Right ventricle myocardium superior (tissue), 1 donor: ENCODE data around the gene CD274. TPM values are rescaled to one million over a fixed set of nuclear protein-coding genes. Genes with fewer than 3 reads are reported as not detected.
"Not testable (repeated sequence)": the region's sequence is repeated elsewhere in the genome, so short reads cannot be mapped to it uniquely, and the experiment has no call there.

Experiments used
- ATAC-seq: fragments of 200-7000 bp; cut with Tn5 transposase; one replicate; pipeline ENCODE4 v1.9.1; 2020; ENCODE audit warnings: mild to moderate bottlenecking; ENCODE audit not compliant: poor library complexity
- DNase-seq: peaks from one replicate; pipeline ENCODE4 v3.0.0-alpha.2; 2020
- intact Hi-C: fragments of 100-400 bp; cut with DNase I; formaldehyde crosslinking; loops from one replicate; pipeline ENCODE4 v1.11.2; 2022
- long read RNA-seq: library from polyadenylated mRNA; unstranded; transcript quantifications from one replicate; pipeline ENCODE4 v2.0.0, GENCODE V29; 2021
- total RNA-seq: library from RNA; stranded (reverse); fragmentation: NEBNext Ultra II Directional; extraction: Animal tissue kit (Norgen Biotek cat#: 25700); gene quantifications from one replicate; pipeline ENCODE4 v1.2.1, GENCODE V29; 2021
- donor health status: DM: no; HTN: yes; CAD: no; lungs with severe emphysema.

The CD274 gene
- 9.0 TPM for total RNA-seq
- long read RNA-seq, transcript CD274-202 (7 exons, 3,644 nt): major isoform, 11 of 14 reads
- long read RNA-seq, partial matches to known transcripts: 1 of 14 reads
- long read RNA-seq, other reads (novel, unspliced or antisense): 2 of 14 reads

- DNase-seq (peak; percentile 94), ATAC-seq (peak; percentile 99)
- intact Hi-C loops: loop anchor here (2.0 to 5.0 kb wide), 2 partner anchors 62 to 140 kb away; partner anchors contain the start of gene PDCD1LG2
Measured at GRCh38 chr9:5450359-5451091, at the start of gene CD274. TSS of gene CD274 (plus strand) at chr9:5450542. CDS start at chr9:5456114, 5,572 bp downstream.

GRCh38 chr9:5402217-5402616 is 48.1 kb upstream of the CD274 start:
- ATAC-seq (no peak), DNase-seq (no peak)
- intact Hi-C loops: no loop called here

DNA sequence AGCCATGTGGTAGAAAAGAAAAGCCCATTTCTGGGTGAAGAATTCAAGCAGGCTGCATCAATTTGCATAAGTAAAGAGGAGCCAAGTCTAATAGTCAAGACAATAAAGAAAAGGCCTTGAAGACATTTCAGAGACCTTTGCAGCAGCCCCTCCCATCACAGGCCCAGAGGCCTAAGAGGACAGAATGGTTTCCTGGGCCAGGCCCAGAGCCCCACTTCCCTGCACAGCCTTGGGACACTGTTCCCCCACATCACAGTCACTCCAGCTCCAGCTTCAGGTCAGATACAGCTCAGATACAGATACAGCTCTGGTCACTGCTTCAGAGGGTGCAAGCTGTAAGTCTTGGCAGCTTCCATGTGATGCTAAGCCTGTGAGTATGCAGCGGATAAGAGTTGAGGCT is 41.7 kb upstream of the CD274 start:
- intact Hi-C loops: no loop called here
- DNase-seq: no peak
- ATAC-seq: no peak

DNA sequence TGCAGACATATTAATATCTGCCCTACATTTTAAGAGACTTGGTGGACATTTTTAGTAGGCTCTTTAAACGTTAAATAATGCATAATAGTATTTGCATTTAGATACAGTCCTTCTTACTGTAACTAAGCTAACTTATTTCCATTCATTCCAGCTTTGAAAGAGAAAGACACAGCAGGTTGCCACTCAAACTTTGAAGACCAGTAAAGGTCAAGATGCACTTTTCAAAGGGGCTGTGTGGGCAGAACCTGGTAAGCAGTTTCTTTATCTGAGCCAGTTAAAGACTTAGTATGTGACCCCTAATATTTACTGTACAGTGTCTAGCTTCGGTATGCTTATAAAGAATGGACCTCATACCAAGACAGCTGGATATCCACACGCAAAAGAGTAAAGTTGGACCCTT is 33.4 kb upstream of the CD274 start:
- no peak for ATAC-seq
- DNase-seq: no peak
- intact Hi-C loops: no loop called here

- no peak for DNase-seq
- intact Hi-C loops: no loop called here
- no peak for ATAC-seq
Measured at GRCh38 chr9:5418481-5418880, 31.9 kb upstream of the CD274 start.

- intact Hi-C loops: no loop called here
- DNase-seq: no peak
- no peak for ATAC-seq
Measured at GRCh38 chr9:5419987-5420386, 30.4 kb upstream of the CD274 start.

DNA sequence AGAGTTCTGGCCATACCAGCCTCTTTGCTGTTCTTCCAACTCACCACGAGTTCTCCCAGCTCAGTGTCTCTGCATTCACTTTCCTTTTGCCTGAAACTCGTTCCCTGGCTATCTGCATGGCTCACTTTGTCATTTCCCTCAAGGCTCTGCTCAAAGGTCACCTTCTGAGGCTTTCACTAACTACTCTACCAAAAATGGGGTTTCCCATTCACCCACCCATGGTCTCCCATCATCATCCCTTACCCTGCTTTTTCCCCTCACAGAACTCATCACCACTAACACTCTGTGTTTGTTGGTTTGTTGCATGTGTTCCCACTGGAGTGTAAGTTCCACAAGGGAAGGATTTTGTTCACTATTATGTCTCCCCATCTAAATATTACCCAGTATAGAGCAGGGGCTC is 29.2 kb upstream of the CD274 start:
- intact Hi-C loops: no loop called here
- DNase-seq: no peak
- no peak for ATAC-seq

GRCh38 chr9:5422276-5422675 is 28.1 kb upstream of the CD274 start:
- DNase-seq (no peak), ATAC-seq (no peak)
- intact Hi-C loops: no loop called here

- intact Hi-C loops: no loop called here
- ATAC-seq (no peak), DNase-seq (no peak)
Measured at GRCh38 chr9:5425006-5425628, 25.2 kb upstream of the CD274 start.

GRCh38 chr9:5427005-5427404 is 23.3 kb upstream of the CD274 start:
- DNase-seq (no peak), ATAC-seq (no peak)
- intact Hi-C loops: no loop called here

- ATAC-seq (no peak), DNase-seq (no peak)
- intact Hi-C loops: no loop called here
Measured at GRCh38 chr9:5428172-5428571, 22.2 kb upstream of the CD274 start.

DNA sequence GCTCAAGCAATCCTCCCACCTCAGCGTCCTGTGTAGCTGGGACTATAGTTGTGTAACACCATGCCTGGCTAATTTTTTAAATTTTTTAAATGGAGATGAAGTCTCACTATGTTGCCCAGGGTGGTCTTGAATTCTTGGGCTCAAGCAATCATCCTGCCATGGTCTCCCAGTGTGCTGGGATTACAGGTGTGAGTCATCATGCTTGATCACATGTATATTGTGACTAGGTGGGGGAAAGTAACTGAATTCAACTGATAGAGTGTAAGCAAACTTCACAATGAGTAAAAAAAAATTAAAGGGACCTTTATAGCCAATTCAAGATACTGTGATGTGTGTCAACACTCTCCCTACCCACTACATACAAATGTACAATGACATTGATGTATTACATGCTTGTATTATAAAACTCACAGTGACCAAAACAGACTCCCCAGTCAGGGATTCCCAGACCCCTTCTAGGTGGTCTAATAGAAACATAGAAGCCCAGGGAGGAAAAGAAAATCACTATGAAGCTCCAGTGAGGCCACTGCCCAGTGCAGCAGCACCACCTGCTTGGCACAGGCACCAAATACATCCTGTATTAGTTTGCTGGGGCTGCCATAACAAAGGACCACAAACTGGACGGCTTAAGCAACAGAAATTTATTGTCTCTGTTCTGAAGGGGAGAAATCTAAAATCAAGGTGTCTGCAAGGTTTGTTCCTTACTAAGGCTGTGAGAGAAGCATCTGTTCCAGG is 21.4 kb upstream of the CD274 start:
- intact Hi-C loops: no loop called here
- ATAC-seq (no peak), DNase-seq (no peak)

DNA sequence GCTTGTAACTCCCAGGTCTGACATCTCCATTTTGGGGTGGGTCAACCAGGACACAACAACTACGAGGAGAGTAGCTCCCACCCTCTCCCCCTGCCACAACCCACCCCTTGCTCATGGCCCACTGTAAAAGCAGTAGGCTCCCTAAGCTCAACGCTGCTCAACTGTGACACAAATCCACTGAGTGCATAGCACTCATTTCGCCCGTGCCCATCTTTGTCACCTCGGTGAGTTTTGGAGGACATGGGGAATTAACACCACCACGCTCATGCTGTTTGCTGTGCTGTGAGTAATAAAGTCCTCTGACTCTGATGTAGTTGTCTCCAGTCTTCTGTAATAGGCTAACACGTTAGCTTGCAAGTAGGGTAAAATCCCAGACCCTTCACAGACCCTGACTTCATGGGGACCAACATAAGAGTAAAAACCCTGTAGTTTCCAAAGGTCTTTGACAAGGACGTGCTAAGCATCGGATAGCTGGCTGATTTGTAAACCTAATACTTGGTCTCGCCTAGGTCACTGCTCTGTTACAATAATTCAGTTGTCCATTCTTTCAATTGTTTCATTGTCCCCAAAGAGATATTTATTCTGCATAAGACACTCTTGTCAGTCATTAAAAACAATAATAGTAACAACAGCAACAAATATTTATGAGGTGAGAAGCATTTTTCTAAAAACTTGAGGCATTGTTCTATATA is 20.3 kb upstream of the CD274 start:
- DNase-seq (no peak), ATAC-seq (no peak)
- intact Hi-C loops: no loop called here

- ATAC-seq: no peak
- no peak for DNase-seq
- intact Hi-C loops: no loop called here
Measured at GRCh38 chr9:5430912-5431311, 19.4 kb upstream of the CD274 start.

DNA sequence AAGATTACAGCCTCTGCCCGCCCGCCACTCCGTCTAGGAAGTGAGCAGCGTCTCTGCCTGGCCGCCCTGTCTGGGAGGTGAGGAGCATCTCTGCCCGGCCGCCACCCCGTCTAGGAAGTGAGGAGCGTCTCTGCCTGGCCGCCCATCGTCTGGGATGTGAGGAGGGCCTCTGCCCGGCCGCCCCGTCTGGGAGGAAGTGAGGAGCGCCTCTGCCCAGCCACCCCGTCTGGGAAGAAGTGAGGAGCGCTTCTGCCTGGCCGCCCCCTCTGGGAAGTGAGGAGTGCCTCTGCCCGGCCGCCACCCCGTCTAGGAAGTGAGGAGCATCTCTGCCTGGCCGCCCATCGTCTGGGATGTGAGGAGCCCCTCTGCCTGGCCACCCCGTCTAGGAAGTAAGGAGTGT is 17.5 kb upstream of the CD274 start:
- intact Hi-C loops: not testable (repeated sequence)

DNA sequence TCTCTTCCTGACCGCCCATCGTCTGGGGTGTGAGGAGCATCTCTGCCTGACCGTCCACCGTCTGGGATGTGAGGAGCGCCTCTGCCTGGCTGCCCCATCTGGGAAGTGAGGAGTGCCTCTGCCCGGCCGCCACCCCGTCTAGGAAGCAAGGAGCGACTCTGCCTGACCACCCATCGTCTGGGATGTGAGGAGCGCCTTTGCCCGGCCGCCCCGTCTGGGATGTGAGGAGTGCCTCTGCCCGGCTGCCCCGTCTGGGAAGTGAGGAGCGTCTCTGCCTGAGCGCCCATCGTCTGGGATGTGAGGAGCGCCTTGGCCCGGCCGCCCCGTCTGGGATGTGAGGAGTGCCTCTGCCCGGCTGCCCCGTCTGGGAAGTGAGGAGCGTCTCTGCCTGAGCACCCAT is 17.0 kb upstream of the CD274 start:
- DNase-seq, ATAC-seq, intact Hi-C loops: not testable (repeated sequence)

More for the DNA sequence above, 17.5 kb upstream of the CD274 start:
- not testable (repeated sequence) for ATAC-seq, DNase-seq

- intact Hi-C loops, ATAC-seq: not testable (repeated sequence)
- peak; percentile 32 for DNase-seq
Measured at GRCh38 chr9:5433841-5434810, 16.2 kb upstream of the CD274 start.

GRCh38 chr9:5435912-5436311 is 14.4 kb upstream of the CD274 start:
- intact Hi-C loops: no loop called here
- no peak for ATAC-seq
- no peak for DNase-seq
